Stimulated activated CD4-positive, alpha-beta T cell treated with anti-CD3 and anti-CD28 coated beads, Interleukin-1b, Interleukin-23, amount 100 ng/mL, for 48 hours (primary cell): Measurements from ENCODE around the gene CACNB2.

Experiments used
- DNase-seq: peaks from one replicate; pipeline ENCODE4 v3.0.0-alpha.2; 2020

Gene CACNB2

GRCh38 chr10:18473424-18474117 is 333.3 kb downstream of the CACNB2 start:
- DNase-seq = no peak

- DNase-seq = no peak
Observed at GRCh38 chr10:18474118-18474455, 333.9 kb downstream of the CACNB2 start.

GRCh38 chr10:18476076-18476647 is 335.9 kb downstream of the CACNB2 start:
- no peak for DNase-seq

GRCh38 chr10:18478354-18478753 is 338.1 kb downstream of the CACNB2 start:
- DNase-seq = no peak

- DNase-seq = no peak
Observed at GRCh38 chr10:18479502-18479901, 339.3 kb downstream of the CACNB2 start.

GRCh38 chr10:18483516-18484186 is 343.4 kb downstream of the CACNB2 start:
- no peak for DNase-seq

- no peak for DNase-seq
Observed at GRCh38 chr10:18486438-18486837, 346.2 kb downstream of the CACNB2 start.

GRCh38 chr10:18490755-18491154 is 350.5 kb downstream of the CACNB2 start:
- DNase-seq = no peak

GRCh38 chr10:18497806-18498369 is 357.7 kb downstream of the CACNB2 start:
- DNase-seq = no peak

- no peak for DNase-seq
Observed at GRCh38 chr10:18498998-18499397, 358.8 kb downstream of the CACNB2 start.

- DNase-seq = no peak
Observed at GRCh38 chr10:18500576-18500975, 360.4 kb downstream of the CACNB2 start.

- DNase-seq = peak; percentile 17
Observed at GRCh38 chr10:18501198-18501597, 361.0 kb downstream of the CACNB2 start.

- DNase-seq = no peak
Observed at GRCh38 chr10:18501629-18502028, 361.4 kb downstream of the CACNB2 start.

GRCh38 chr10:18504161-18504560 is 363.9 kb downstream of the CACNB2 start:
- no peak for DNase-seq

GRCh38 chr10:18505456-18506118 is 365.4 kb downstream of the CACNB2 start:
- DNase-seq = no peak

- no peak for DNase-seq
Observed at GRCh38 chr10:18508587-18508986, 368.4 kb downstream of the CACNB2 start.

- DNase-seq = no peak
Observed at GRCh38 chr10:18514537-18514936, 374.3 kb downstream of the CACNB2 start.

GRCh38 chr10:18516851-18517250 is 376.6 kb downstream of the CACNB2 start:
- no peak for DNase-seq

GRCh38 chr10:18523025-18523424 is 382.8 kb downstream of the CACNB2 start:
- DNase-seq = no peak

GRCh38 chr10:18523858-18524257 is 383.6 kb downstream of the CACNB2 start:
- DNase-seq = no peak

GRCh38 chr10:18527687-18528086 is 387.5 kb downstream of the CACNB2 start:
- DNase-seq = no peak

- DNase-seq = no peak
Observed at GRCh38 chr10:18528292-18528691, 388.1 kb downstream of the CACNB2 start.

- DNase-seq = no peak
Observed at GRCh38 chr10:18532881-18533535, 392.8 kb downstream of the CACNB2 start.
